IMR-90 (cell line): ENCODE data around the gene CAMK2G. TPM values are rescaled to one million over a fixed set of nuclear protein-coding genes. Genes with fewer than 3 reads are reported as not detected.

Experiments used
- ATAC-seq: fragments of 200-7000 bp; cut with Tn5 transposase; 2 replicates; pipeline ENCODE4 v1.9.1; 2020; ENCODE audit warnings: low read depth, mild to moderate bottlenecking, moderate library complexity
- BruUV-seq: library from RNA; stranded (reverse); fragments of 400-500 nt; replicated peaks from 2 replicates; lab custom pipeline; 2021; lab: Mats Ljungman, UMichigan
- CTCF ChIA-PET: fragments of 300-600 bp; formaldehyde crosslinking; extraction: SDS; loops from one replicate; lab custom pipeline; 2021; ENCODE audit warnings: antibody characterized with exemption; lab: Yijun Ruan, JAX
- POLR2A ChIA-PET: fragments of 300-600 bp; sonication (Branson Sonifier 250); formaldehyde crosslinking; loops from one replicate; lab custom pipeline; 2022; ENCODE audit warnings: antibody characterized with exemption; ENCODE audit not compliant: unreplicated experiment; lab: Charles Lee
- DNase-seq: peaks from one replicate; pipeline ENCODE4 v3.0.0; 2013
- H2AFZ ChIP-seq: replicated peaks from 2 replicates; pipeline ENCODE3; 2013; ENCODE audit warnings: low read length, mild to moderate bottlenecking; ENCODE audit not compliant: poor library complexity
- H2AK5ac ChIP-seq: 2 replicates; pipeline ENCODE4 v1.6.1; 2013; ENCODE audit warnings: low read depth, low read length, inconsistent platforms
- H2AK9ac ChIP-seq: replicated peaks from 2 replicates; pipeline ENCODE3; 2013; ENCODE audit warnings: mild to moderate bottlenecking, low read depth, low read length, moderate library complexity; ENCODE audit not compliant: poor library complexity
- H2BK120ac ChIP-seq: 2 replicates; pipeline ENCODE4 v1.6.1; 2013; ENCODE audit warnings: low read depth, low read length, inconsistent platforms
- H2BK15ac ChIP-seq: 3 replicates; pipeline ENCODE4 v1.6.1; 2013; ENCODE audit warnings: low read depth, low read length, inconsistent platforms
- H2BK20ac ChIP-seq: 2 replicates; pipeline ENCODE4 v1.6.1; 2013; ENCODE audit warnings: low read depth, mild to moderate bottlenecking, inconsistent platforms, low read length, moderate library complexity
- H2BK5ac ChIP-seq: 2 replicates; pipeline ENCODE4 v1.6.1; 2013; ENCODE audit warnings: mild to moderate bottlenecking, low read depth, low read length, inconsistent platforms; ENCODE audit not compliant: poor library complexity, severe bottlenecking
- H3K14ac ChIP-seq: replicated peaks from 2 replicates; pipeline ENCODE4 v1.6.1; 2013; ENCODE audit warnings: low read depth, low read length, inconsistent platforms
- H3K18ac ChIP-seq: 2 replicates; pipeline ENCODE4 v1.6.1; 2013; ENCODE audit warnings: low read depth, low read length, control low read depth
- H3K23ac ChIP-seq: 2 replicates; pipeline ENCODE4 v1.6.1; 2013; ENCODE audit warnings: low read depth, low read length, inconsistent platforms
- H3K27ac ChIP-seq: 2 replicates; pipeline ENCODE4 v1.5.1; 2013; ENCODE audit warnings: mild to moderate bottlenecking, control low read depth, low read length; ENCODE audit not compliant: insufficient read depth
- H3K27me3 ChIP-seq: 2 replicates; pipeline ENCODE4 v1.6.1; 2013; ENCODE audit warnings: low read length; ENCODE audit not compliant: control insufficient read depth, insufficient read depth
- H3K36me3 ChIP-seq: 2 replicates; pipeline ENCODE4 v1.6.1; 2013; ENCODE audit warnings: low read length, mixed read lengths; ENCODE audit not compliant: control insufficient read depth, insufficient read depth
- H3K4ac ChIP-seq: 2 replicates; pipeline ENCODE4 v1.6.1; 2013; ENCODE audit warnings: low read depth, low read length, inconsistent platforms
- H3K4me1 ChIP-seq: 2 replicates; pipeline ENCODE4 v1.6.1; 2013; ENCODE audit warnings: low read length, mixed read lengths; ENCODE audit not compliant: control insufficient read depth, insufficient read depth
- H3K4me2 ChIP-seq: 2 replicates; pipeline ENCODE4 v1.6.1; 2013; ENCODE audit warnings: low read depth, mild to moderate bottlenecking, control low read depth, low read length, moderate library complexity
- H3K4me3 ChIP-seq: 2 replicates; pipeline ENCODE4 v1.5.1; 2013; ENCODE audit warnings: low read depth, mild to moderate bottlenecking, control low read depth, low read length, moderate library complexity; ENCODE audit not compliant: insufficient read depth
- H3K56ac ChIP-seq: 2 replicates; pipeline ENCODE4 v1.6.1; 2013; ENCODE audit warnings: low read length, inconsistent platforms; ENCODE audit not compliant: insufficient read depth; ENCODE audit errors: extremely low read depth
- H3K79me1 ChIP-seq, 2 experiments: 2 replicates each; pipeline ENCODE4 v1.6.1; 2013; ENCODE audit warnings: low read length in 2 of 2, inconsistent platforms in 1 of 2, low read depth in 1 of 2
- H3K9ac ChIP-seq: 2 replicates; pipeline ENCODE4 v1.6.1; 2013; ENCODE audit warnings: low read depth, low read length, control low read depth
- H3K9me1 ChIP-seq: 2 replicates; pipeline ENCODE4 v1.6.1; 2013; ENCODE audit warnings: low read length, inconsistent platforms; ENCODE audit not compliant: insufficient read depth
- H3K9me3 ChIP-seq: 2 replicates; pipeline ENCODE4 v1.6.1; 2013; ENCODE audit warnings: low read length; ENCODE audit not compliant: control insufficient read depth, insufficient read depth
- H4K20me1 ChIP-seq: 2 replicates; pipeline ENCODE4 v1.6.1; 2013; ENCODE audit warnings: low read length, inconsistent platforms; ENCODE audit not compliant: insufficient read depth
- H4K5ac ChIP-seq: 2 replicates; pipeline ENCODE4 v1.6.1; 2013; ENCODE audit warnings: mild to moderate bottlenecking, low read depth, low read length, control low read depth
- H4K8ac ChIP-seq, 2 experiments: 2 replicates each; pipeline ENCODE4 v1.6.1; 2013; ENCODE audit warnings: low read depth in 2 of 2, low read length in 2 of 2, control low read depth in 1 of 2, inconsistent platforms in 1 of 2
- H4K91ac ChIP-seq: 2 replicates; pipeline ENCODE4 v1.6.1; 2013; ENCODE audit warnings: low read depth, low read length, inconsistent platforms; ENCODE audit not compliant: insufficient read depth
- RAD21 ChIP-seq: IDR thresholded peaks from 2 replicates; pipeline ENCODE4 v1.6.1; 2012; ENCODE audit warnings: low read length, improper control_type of control experiment
- WGBS, 2 experiments: methylation state at CpG; one replicate each; pipeline versions ENCODE4 v1.1.5 to v1.1.7; 2013; ENCODE audit warnings: missing lambda C conversion rate in 2 of 2; ENCODE audit not compliant: insufficient read length in 1 of 2; ENCODE audit errors: extremely low coverage in 2 of 2; 5-methylcytosine and 5-hydroxymethylcytosine counted together
- dilution Hi-C: fragments of 300-500 bp; cut with HindIII; formaldehyde crosslinking; loops from one replicate; pipeline ENCODE4 v1.14.3; 2018; ENCODE audit warnings: low sequenced_read_pairs; ENCODE audit not compliant: unreplicated experiment
- in situ Hi-C: fragments of 300-500 bp; cut with MboI; formaldehyde crosslinking; loops from 3 replicates; pipeline ENCODE4 v1.14.3; 2019; ENCODE audit warnings: low sequenced_read_pairs, inconsistent platforms, mixed read lengths
- intact Hi-C: fragments of 100-400 bp; cut with micrococcal nuclease; formaldehyde crosslinking; loops from 2 replicates; pipeline ENCODE4 v1.10.0; 2022
- polyA plus RNA-seq, 3 experiments: library from polyadenylated mRNA; depleted of rRNA; stranded (reverse); fragments of >200 nt; gene quantifications; 2 replicates each; pipeline ENCODE4 v1.2.3, GENCODE V29; 2012; ENCODE audit warnings: low replicate concordance in 1 of 3
- total RNA-seq: library from RNA; depleted of rRNA; stranded (reverse); fragments of >200 nt; gene quantifications from 2 replicates; pipeline ENCODE4 v1.2.3, GENCODE V29; 2012

The CAMK2G gene
- total and polyA plus RNA-seq, 2 of the 4 experiments (the other 2 are of a cell fraction) = 20.4 to 25.4 TPM

GRCh38 chr10:73857446-73857845 lies 16.9 kb downstream of the CAMK2G start:
- no peak for ATAC-seq
- H3K4me2 ChIP-seq = no peak overlapping the region
- no TSS peak for BruUV-seq

More at GRCh38 chr10:73857446-73857845, 16.9 kb downstream of the CAMK2G start:
- Histone ChIP-seq H3K56ac (no peak overlapping the region), H4K5ac (no peak overlapping the region), H3K27me3 (no peaks in the 10 kb centered on the region), H4K8ac (no peak overlapping the region), H2BK15ac (no peak overlapping the region), H2BK120ac (no peak overlapping the region), H3K14ac (no peak overlapping the region), H3K23ac (no peak overlapping the region), H3K9me1 (peaks cover 6% of the 10 kb centered on the region; the same call in 1 of the 2 replicates), H4K20me1 (0 out of 2 replicates have a peak, but pooled peaks cover 11% of the 10 kb centered on the region), H3K9me3 (no peaks in the 10 kb centered on the region), H3K4ac (no peak overlapping the region), H2BK20ac (no peak overlapping the region), H3K79me1 (peaks cover 18 to 59% of the 10 kb centered on the region in 2 experiments), H3K27ac (no peak overlapping the region), H3K36me3 (peaks cover 39% of the 10 kb centered on the region), H4K91ac (no peak overlapping the region), H3K4me1 (peaks cover 6% of the 10 kb centered on the region), H2AFZ (no peak overlapping the region), H2BK5ac (no peak overlapping the region), H3K4me3 (no peak overlapping the region), H2AK9ac (no peak overlapping the region), H3K18ac (no peak overlapping the region), H2AK5ac (no peak overlapping the region), H3K9ac (no peak overlapping the region)
- CTCF ChIA-PET = interaction anchor here (1.4 kb wide), 1 partner anchor 29 kb away, joined by 3 read pairs; no protein-coding TSS in a partner anchor
- DNase-seq = no peak
- no peak for TF ChIP-seq RAD21
- dilution Hi-C loops (no loop called here), in situ Hi-C loops (no loop called here), intact Hi-C loops (no loop called here)
- WGBS, 2 experiments = 100% methylated on average over 3 of the region's 10 CpGs; no CpG with 5 or more reads in 1 of the 2 experiments
- POLR2A ChIA-PET = no interaction called here
